HG02763 (cell line): ENCODE results near the gene MMP21.

Experiments
- ATAC-seq: cut with Tn5 transposase; IDR thresholded peaks from one replicate; pipeline ENCODE4 v1.9.1; 2021; ENCODE audit warnings: mild to moderate bottlenecking, moderate library complexity; ENCODE audit not compliant: unreplicated experiment

The MMP21 gene

DNA sequence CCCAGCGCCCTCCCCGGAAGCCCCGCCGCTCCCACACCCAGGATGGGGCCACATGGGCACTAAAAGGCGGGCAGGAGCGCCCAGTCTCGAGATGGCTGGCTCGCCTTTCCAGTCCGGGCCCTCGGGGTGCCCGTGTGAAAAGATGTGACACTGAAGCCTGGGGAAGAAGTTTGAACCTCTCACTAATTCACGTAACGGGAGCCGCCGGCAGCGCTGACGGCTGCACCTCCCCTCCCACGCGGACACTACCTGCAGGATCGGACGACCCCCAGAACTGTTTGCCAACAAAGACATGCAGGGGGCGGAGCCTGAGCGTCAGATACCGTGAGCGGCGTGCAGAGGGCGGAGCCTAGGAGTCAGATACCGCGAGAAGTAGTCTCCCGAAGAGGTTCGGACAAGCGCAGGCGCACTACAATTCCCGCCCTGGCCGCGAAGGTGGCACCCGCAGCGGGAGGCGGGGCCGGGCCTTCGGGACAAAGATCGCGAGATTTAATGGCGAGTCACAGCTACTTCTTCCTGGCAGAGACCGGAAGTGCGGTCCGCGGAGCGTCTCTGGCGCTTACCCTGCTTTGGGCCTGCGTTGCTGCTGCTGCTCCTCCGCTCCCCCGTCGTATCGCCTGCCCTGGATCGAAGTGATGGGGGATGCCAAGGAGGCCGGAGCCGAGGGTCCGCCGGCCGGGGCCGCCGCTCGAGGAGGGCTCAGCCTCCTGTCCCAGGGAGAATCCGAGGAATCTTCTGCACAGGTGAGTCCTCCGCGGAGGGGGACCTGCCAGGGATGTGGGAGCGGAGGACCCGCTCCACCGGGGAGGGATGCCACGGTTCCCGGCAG lies 56.2 kb downstream of the MMP21 start, which contains the start of gene EDRF1:
Gene EDRF1 (plus strand): TSS at position 537 of the 829 bp plus-strand sequence. CDS start 99 bp downstream, at position 636.
- peak; percentile 91 for ATAC-seq
